Fibroblast of lung (primary cell): ENCODE data around the gene IMPDH1.

ENCODE experiments used
- CTCF ChIP-seq, 2 donors: IDR thresholded peaks in 1 of 2; conservative IDR thresholded peaks in 1 of 2; 1 replicate in 1 of 2; 2 replicates in 1 of 2; pipeline ENCODE4 v1.5.1; 2011 to 2012; ENCODE audit warnings: low read length in 2 of 2, control low read depth in 1 of 2, inconsistent platforms in 1 of 2, low read depth in 1 of 2, mild to moderate bottlenecking in 1 of 2
- EZH2 ChIP-seq: IDR thresholded peaks from 2 replicates; pipeline ENCODE4 v1.5.1; 2012; ENCODE audit warnings: low read length, control low read depth, mild to moderate bottlenecking; ENCODE audit errors: missing control alignments

GRCh38 chr7:128424686-128425275 is 15.0 kb upstream of the IMPDH1 start:
- TF ChIP-seq CTCF (conservative IDR thresholded peaks at IDR 0.05 in 1 of 2, IDR thresholded peaks at IDR 0.05 in 1 of 2; ENCODE audit: low read depth in 1 of 2, low read length in 2 of 2) (no peak), EZH2 (no peak)
